Stimulated activated CD4-positive, alpha-beta T cell treated with anti-CD3 and anti-CD28 coated beads, Interleukin-1b, Interleukin-23, amount 100 ng/mL, for 1 hour (primary cell): ENCODE data around the gene UMODL1.

Experiments used
- DNase-seq, 2 donors: peaks; one replicate each; pipeline ENCODE4 v3.0.0-alpha.2; 2020; ENCODE audit warnings: low read depth in 2 of 2

UMODL1 gene

DNA sequence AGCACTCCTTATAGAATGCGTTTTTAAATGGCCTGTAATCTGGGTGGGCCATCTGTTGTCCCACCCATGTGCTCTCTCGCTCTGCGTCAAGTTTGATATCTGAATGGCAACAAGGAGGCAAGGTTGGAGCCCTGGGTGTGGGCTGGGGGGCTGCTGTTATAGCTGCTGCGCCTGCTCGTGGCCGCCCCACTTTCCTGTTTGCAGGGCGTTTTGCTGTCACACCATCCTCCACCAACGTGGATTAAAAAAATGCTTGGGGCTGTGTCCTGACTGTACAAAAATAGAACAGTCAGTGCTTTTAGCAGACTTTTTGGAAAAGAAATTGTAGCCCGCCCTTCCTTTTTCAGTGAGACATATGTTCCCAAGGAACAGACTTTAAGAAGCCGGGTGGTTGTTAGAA lies 25.4 kb downstream of the UMODL1 start:
- DNase-seq: no peak

DNA sequence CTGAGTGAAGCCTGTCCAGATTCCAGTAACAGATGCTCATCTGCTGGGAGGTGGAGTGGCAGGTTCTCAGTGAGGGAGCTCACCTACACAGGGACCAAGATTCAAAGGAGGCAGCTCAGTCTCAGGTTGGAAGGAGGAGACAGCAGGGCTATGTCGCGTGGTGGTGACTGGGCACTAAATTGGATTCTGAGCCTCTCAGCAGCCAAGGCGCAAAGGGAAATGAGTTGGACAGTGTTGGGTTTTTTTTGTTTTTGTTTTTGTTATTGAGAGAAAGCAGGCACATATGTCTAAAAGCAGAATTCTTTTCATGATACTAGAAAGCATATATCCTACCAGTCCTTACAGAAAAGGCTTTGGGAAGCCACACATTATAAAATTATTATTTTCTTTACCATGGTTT lies 26.2 kb downstream of the UMODL1 start:
- DNase-seq: no peak

- no peak for DNase-seq
Observed at GRCh38 chr21:42097860-42098454, 26.8 kb downstream of the UMODL1 start.

DNA sequence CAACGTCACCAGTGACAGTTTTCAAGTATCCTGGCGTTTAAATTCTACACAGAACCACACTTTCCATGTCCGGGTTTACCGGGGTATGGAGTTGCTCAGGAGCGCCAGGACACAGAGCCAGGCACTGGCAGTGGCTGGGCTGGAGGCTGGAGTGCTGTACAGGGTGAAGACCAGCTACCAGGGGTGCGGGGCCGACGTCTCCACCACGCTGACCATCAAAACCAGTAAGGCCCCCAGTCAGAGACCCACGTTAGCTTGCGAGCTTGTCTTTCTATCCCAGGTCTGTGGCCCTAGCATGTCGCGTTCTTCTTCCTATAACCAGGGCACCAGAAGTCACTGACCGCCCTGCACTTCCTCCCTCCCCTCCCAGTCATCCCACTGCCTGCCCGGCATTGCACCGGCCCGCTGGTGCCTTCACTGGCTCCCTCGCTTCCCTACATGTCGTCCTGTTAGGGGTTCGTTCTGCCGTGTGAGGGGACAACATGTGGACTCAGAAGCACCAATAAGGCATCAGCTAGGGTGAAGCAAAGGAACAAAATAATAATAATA lies 27.9 kb downstream of the UMODL1 start:
- no peak for DNase-seq

- DNase-seq: no peak
Observed at GRCh38 chr21:42101246-42101645, 30.1 kb downstream of the UMODL1 start.

- no peak for DNase-seq
Observed at GRCh38 chr21:42102076-42102475, 31.0 kb downstream of the UMODL1 start.

DNA sequence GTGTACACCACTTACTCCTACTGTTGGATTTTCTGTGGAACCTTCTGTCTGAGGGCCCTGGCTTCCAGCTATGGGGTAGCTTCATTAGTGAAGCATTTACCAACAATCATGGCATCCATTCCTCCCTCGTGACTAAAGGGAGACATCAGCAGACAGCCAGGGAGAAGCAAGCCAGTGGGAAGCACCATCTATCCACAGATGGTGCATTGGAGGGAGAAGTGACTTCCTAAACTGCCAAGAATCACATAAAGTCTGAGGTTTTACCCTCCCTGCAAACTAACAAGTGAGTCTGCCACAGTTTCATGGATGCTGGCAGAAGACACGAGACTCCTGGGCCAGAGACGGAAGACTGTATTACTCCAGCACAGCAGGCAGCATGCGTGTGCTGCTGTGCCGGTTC lies 31.4 kb downstream of the UMODL1 start:
- DNase-seq: no peak

DNA sequence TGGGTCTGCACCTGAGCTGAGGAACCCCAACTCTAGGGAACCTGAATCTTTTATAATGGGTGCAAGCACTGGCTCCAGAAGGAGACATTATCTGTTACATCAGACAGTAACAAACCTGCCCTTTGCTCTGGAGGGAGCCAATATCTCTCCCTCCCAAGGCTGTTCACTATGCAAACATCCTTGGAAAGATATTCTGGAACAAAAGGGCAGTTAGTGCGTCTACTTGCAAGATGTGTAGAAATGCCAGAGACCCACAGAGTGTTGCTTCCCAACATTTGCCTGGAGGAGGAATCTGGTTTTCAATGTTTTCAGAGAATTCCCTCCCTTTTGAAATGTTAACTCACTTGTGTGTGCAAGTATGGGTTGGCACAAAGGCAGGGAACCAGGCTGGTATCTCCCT lies 31.9 kb downstream of the UMODL1 start:
- DNase-seq: no peak

- no peak for DNase-seq
Observed at GRCh38 chr21:42103843-42104242, 32.7 kb downstream of the UMODL1 start.

- DNase-seq: no peak
Observed at GRCh38 chr21:42105476-42106315, 34.6 kb downstream of the UMODL1 start.

DNA sequence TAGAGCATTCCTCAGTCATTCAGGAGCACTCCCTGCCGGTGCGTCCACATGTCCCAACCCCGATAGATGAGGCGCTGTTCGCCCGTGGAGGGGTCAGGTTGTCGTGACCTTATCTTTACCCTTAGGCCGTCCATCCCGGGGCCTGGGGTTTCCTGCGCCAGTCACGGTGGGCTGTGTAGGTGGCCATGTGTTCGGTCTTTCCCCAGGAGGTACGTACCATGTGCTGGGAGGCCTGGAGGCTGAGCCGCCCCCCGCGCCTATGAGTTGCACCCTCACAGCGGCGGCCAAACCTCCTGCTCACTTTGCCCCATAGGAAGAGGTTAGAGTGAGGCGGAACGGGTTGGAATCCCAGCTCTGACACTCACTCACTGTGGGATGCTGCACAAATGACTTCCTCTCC lies 35.3 kb downstream of the UMODL1 start:
- DNase-seq: no peak

DNA sequence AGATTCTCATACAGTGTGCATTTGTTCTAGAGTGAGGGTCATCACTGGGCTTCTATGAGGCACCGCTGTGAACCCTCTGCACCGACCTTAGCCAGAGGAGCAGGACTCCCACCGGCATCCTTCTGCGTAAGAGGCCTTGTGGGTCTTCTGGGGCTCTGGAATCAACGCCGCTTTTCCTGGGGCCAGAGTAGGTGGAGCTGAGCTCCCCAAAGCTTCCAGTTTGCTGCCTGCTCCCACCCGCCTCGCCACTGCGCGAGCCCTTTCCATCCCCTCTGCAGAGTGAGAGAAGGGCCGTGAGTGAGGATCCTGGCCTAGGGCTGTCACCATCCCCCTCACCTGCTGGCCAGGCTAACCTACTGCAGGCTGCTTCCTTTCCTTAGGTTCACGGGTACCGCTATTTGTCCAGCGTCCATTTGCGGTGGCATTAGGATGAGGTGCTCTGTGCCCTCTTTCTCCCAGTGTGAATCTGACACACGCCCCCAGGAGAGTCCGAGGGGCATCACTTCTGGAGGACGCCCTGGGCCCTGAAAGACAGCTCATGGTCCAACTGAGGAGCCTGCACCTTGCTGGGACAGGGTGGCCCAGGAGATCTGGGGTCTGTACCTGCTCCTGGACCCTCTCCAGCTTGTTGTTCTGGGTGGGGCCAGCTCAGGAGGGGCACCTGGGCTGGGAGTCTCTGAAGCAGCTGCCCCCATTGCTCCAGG lies 36.2 kb downstream of the UMODL1 start:
- DNase-seq: no peak

DNA sequence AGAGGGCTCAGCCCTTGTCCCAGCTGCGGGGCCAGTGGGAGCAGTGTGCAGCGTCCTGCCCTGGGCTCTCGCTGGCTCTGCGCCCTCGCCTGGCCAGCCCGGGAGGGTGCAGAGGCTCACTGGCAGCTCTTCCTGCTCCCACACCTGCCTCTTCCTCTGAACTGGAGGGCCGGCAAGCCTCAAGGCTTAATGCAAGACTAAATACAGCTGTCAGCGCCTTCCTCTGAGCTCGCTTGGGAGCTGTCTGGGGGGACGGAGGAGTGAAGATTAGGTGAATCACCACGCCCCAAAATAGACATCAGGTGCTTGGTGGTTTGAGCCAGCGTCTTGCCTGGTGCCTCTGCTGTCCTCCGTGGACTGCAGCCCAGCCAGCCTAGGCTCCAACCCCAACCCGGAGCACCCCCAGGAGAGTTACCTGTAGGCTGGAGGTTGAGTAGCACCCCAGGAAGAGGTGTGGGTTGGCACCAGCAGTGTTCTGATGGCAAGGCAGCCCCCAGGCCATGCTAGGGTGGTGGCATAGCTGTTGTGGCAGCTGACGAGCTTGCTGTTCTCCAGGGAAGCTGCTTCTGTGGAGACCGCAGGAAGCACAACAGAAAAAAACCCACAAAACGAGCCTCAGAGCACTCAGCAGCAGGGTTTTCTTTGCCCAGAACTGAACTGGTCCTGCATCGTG lies 36.9 kb downstream of the UMODL1 start:
- DNase-seq: peak; percentile 39 to 41

DNA sequence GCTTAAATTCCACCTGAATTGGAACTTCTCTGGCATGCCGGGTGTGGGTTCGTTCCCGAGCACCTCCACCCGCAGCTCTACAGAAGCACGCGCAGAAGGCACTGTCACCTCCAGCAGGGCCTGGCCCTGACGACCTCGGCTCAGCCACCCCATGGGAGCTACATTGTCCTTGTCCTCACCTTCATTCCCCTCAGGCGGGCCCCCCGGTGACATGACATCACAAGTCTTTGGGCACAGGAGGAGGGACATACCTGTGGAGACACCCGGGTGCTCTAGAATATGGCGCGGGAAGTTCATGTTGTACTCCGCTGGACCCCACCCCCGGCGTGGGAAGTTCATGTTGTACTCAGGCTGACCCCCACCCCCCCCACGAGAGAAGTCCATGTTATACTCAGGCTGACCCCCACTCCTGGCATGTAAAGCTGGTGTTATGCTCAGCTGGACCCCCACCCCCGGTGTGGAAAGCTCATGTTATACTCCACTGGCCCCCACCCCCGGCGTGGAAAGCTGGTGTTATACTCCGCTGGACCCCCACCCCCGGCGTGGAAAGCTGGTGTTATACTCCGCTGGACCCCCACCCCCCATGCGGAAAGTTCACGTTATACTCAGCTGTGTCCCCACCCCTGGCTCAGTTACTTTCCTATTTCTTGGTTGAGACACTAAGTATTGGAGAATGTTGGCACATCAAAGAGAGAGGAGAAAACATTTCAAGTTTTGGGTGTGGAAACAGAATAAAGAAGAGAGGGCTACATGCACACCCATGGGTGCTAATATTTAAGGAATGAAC lies 37.6 kb downstream of the UMODL1 start:
- DNase-seq: no peak

DNA sequence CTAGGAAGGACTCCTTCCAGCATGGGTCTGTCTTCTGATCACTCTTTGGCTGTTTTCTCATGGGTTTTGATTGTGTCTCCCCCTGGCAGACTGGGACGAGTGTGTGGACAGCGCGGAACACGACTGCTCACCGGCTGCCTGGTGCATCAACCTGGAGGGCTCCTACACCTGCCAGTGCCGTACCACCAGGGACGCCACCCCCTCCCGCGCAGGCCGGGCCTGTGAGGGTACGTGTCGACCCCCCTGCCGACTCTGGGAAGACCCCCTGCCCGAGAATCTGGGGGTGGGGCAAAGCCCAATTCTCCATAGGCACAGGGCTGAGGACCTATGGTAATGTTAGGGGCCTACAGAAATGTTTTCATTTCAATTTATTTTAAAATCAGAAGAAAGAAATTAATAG lies 38.4 kb downstream of the UMODL1 start:
- no peak for DNase-seq

DNA sequence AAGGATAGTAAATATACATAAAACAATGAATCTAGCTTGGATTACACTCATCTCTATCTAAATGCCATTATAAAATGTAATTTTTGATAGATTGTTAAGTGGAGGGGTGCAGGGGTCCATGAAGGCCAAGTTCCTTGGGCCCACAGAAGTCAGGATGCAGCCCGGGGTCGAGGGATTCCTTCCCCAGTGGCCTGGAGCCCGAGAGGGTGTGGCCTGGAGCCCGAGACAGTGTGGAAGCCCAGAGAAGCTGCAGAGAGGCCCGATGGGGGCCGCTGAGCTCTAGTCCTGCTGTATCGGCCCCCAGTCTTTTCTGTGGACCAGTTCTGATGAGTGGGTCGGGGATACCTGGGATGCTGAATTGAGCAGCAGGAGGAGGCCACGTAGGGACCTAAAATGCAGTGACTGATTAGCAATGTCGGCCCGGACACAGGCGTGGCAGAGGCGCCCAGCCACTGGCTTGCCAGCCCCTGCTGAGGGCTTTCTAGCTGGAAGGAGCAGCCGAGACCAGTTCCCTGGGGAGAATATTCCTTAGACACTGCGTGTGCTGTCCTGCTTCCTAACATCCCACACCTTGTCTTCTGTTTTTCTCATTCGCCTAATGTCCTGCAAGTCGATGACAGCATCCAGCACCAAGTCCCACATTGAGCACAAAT lies 38.9 kb downstream of the UMODL1 start:
- no peak for DNase-seq

DNA sequence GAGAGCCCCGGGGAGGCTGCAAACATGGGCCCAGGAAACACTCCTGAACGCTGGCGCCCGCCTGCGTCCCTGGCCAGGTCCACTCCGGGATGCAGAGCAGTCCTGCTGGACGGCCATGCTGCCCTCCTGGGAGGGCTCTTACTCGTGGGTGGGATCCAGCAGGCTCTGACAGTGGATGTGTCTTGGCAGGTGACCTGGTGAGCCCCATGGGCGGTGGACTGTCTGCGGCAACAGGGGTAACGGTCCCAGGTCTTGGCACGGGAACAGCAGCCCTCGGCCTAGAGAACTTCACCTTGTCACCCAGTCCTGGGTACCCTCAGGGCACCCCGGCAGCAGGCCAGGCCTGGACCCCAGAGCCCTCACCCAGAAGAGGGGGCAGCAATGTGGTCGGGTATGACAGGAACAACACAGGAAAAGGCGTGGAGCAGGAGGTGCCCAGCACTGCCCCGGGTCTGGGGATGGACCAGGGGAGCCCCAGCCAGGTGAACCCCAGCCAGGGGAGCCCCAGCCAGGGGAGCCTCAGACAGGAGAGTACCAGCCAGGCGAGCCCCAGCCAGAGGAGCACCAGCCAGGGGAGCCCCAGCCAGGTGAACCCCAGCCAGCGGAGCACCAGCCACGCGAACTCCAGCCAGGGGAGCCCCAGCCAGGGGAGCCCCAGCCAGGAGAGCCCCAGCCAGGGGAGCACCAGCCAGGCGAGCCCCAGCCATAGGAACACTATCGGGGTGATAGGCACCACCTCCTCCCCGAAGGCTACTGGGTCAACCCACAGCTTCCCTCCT lies 39.8 kb downstream of the UMODL1 start:
- no peak for DNase-seq

DNA sequence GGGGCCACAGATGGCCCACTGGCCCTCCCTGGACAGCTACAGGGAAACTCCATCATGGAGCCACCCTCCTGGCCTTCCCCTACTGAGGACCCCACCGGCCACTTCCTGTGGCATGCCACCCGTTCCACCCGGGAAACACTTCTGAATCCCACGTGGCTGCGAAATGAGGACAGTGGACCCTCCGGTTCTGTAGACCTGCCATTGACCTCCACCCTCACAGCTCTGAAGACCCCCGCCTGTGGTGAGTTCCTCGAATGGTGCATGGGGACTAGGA lies 40.3 kb downstream of the UMODL1 start:
- no peak for DNase-seq

DNA sequence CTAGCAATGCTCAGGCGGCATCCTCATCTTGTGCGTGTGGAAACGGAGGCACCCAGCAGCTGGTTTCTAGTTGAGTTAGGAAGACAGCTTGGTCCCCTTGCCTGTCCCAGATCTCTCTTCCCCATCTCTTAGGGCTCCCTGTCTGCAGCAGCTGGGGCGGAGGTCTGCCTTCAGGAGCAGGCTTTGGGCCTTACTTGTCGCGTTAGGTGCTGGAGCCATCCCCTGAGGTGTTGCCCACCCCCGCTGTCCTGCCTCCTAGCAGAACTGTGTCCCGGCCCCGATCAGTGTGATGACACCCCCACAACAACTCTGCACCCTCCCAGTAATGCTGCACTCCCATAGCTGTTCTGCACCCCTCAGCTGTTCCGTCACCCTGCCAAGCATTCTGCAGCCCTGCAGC lies 40.7 kb downstream of the UMODL1 start:
- no peak for DNase-seq

GRCh38 chr21:42112238-42112637 lies 41.1 kb downstream of the UMODL1 start:
- DNase-seq: no peak
